GM12878 (cell line): ENCODE measurements around the gene CREG2. TPM values are rescaled to one million over a fixed set of nuclear protein-coding genes. Genes with fewer than 3 reads are reported as not detected.

Experiments used
- ATAC-seq: fragments of 200-7000 bp; cut with Tn5 transposase; 3 replicates; pipeline ENCODE4 v1.9.1; 2020; ENCODE audit warnings: mild to moderate bottlenecking, moderate library complexity
- Bru-seq: library from RNA; stranded (reverse); fragments of 400-500 nt; gene quantifications from one replicate; lab custom pipeline; 2021; lab: Mats Ljungman, UMichigan
- BruChase-seq, 2 experiments: library from RNA; stranded (reverse); fragments of 400-500 nt; gene quantifications; one replicate each; lab custom pipeline; 2021; lab: Mats Ljungman, UMichigan
- BruUV-seq: library from RNA; stranded (reverse); fragments of 400-500 nt; replicated peaks from 2 replicates; lab custom pipeline; 2021; lab: Mats Ljungman, UMichigan
- CTCF ChIA-PET: fragments of 300-600 bp; sonication (Branson Sonifier 250); formaldehyde crosslinking; extraction: SDS; loops from one replicate; lab custom pipeline; 2021; ENCODE audit warnings: inconsistent platforms; lab: Yijun Ruan, JAX
- POLR2A ChIA-PET: fragments of 350-600 bp; formaldehyde crosslinking; extraction: SDS; loops from one replicate; lab custom pipeline; 2021; ENCODE audit warnings: inconsistent platforms; lab: Charles Lee
- RAD21 ChIA-PET: fragments of 300-600 bp; sonication (Branson Sonifier 250); formaldehyde crosslinking; loops from one replicate; lab custom pipeline; 2023; ENCODE audit warnings: antibody characterized with exemption; ENCODE audit not compliant: unreplicated experiment; lab: Charles Lee
- SMC1A ChIA-PET: fragments of 300-600 bp; sonication (Branson Sonifier 250); formaldehyde crosslinking; loops from one replicate; lab custom pipeline; 2023; ENCODE audit not compliant: unreplicated experiment, uncharacterized antibody; lab: Charles Lee
- DNase-seq: peaks from one replicate; pipeline ENCODE4 v3.0.0-alpha.2; 2011; ENCODE audit warnings: low read depth, low spot score
- FAIRE-seq: peaks from 3 replicates; lab custom pipeline; 2011; peaks lifted over from hg19 to GRCh38; lab: Jason Lieb, UNC
- H2AFZ ChIP-seq: 2 replicates; pipeline ENCODE4 v1.6.0; 2011; ENCODE audit warnings: low read depth, low read length, control low read depth; ENCODE audit not compliant: control insufficient read depth
- H3K27ac ChIP-seq: 2 replicates; pipeline ENCODE4 v1.5.1; 2011; ENCODE audit warnings: control low read depth; ENCODE audit not compliant: control insufficient read depth, insufficient read depth
- H3K27me3 ChIP-seq, 2 experiments: replicated peaks in 1 of 2; 2 replicates each; pipeline versions ENCODE4 v1.6.0 to v1.6.1; 2011; ENCODE audit warnings: low read length in 1 of 2; ENCODE audit not compliant: control insufficient read depth in 2 of 2, insufficient read depth in 2 of 2
- H3K36me3 ChIP-seq, 2 experiments: 2 replicates each; pipeline ENCODE4 v1.5.1; 2011; ENCODE audit warnings: low read length in 1 of 2; ENCODE audit not compliant: control insufficient read depth in 2 of 2, insufficient read depth in 2 of 2
- H3K4me1 ChIP-seq: 2 replicates; pipeline ENCODE4 v1.6.1; 2011; ENCODE audit warnings: mild to moderate bottlenecking, low read length, moderate library complexity, mixed read lengths; ENCODE audit not compliant: control insufficient read depth, insufficient read depth
- H3K4me2 ChIP-seq: 2 replicates; pipeline ENCODE4 v1.6.0; 2011; ENCODE audit warnings: control low read depth; ENCODE audit not compliant: control insufficient read depth, insufficient read depth
- H3K4me3 ChIP-seq: fragments of 200-600 bp; sonication (generic); 2 replicates; pipeline ENCODE4 v1.5.1; 2016
- H3K79me2 ChIP-seq: 2 replicates; pipeline ENCODE4 v1.6.0; 2011; ENCODE audit warnings: low read length; ENCODE audit not compliant: control insufficient read depth, insufficient read depth
- H3K9ac ChIP-seq: 2 replicates; pipeline ENCODE4 v1.8.0; 2011; ENCODE audit warnings: low read length, control low read depth, mixed read lengths; ENCODE audit not compliant: control insufficient read depth, insufficient read depth
- H3K9me3 ChIP-seq: replicated peaks from 3 replicates; pipeline ENCODE4 v1.5.1; 2011; ENCODE audit warnings: mild to moderate bottlenecking, low read length; ENCODE audit not compliant: control insufficient read depth, insufficient read depth
- H4K20me1 ChIP-seq: 2 replicates; pipeline ENCODE4 v1.6.0; 2011; ENCODE audit not compliant: control insufficient read depth, insufficient read depth
- TAF1 ChIP-seq: IDR thresholded peaks from 2 replicates; pipeline ENCODE4 v1.6.1; 2011; ENCODE audit warnings: mild to moderate bottlenecking, low read depth, low read length, borderline replicate concordance
- WGBS: methylation state at CpG from one replicate; pipeline ENCODE4 v1.1.6; 2016; ENCODE audit warnings: low lambda C conversion rate; ENCODE audit not compliant: insufficient replicate concordance, insufficient coverage; ENCODE audit errors: missing lambda C conversion rate; 5-methylcytosine and 5-hydroxymethylcytosine counted together
- in situ Hi-C: fragments of 300-500 bp; cut with MboI; formaldehyde crosslinking; loops from 9 replicates; pipeline ENCODE4 v1.14.3; 2018; ENCODE audit warnings: mixed read lengths
- intact Hi-C: fragments of 100-400 bp; cut with micrococcal nuclease; formaldehyde crosslinking; loops from one replicate; pipeline ENCODE4 v1.14.2; 2022; ENCODE audit not compliant: unreplicated experiment
- long read RNA-seq, 2 experiments: library from polyadenylated mRNA; unstranded; transcript quantifications; one replicate each; pipeline ENCODE4 v2.0.0, GENCODE V29; 2019 to 2020
- polyA minus RNA-seq, 3 experiments: library from RNA; depleted of rRNA, polyadenylated mRNA; stranded (reverse); fragments of >200 nt; gene quantifications; 2 replicates each; pipeline ENCODE4 v1.2.3, GENCODE V29; 2011
- polyA plus RNA-seq, 11 experiments: library from polyadenylated mRNA; depleted of rRNA in 4 of 11; unstranded in 6 of 11; stranded (reverse) in 5 of 11; fragments of >200 nt; fragmentation: Nextera tagmentation in 4 of 11; fragmentation: Illumina TruSeq in 1 of 11; extraction: Ambion mirVana in 4 of 11; extraction: Trizol in 1 of 11; gene quantifications; 1 replicate in 1 of 11; 2 replicates in 10 of 11; pipeline versions ENCODE4 v1.2.1 to v1.2.3, GENCODE V29; 2011 to 2016; ENCODE audit warnings: inconsistent platforms in 2 of 11, missing spikeins in 2 of 11, low read depth in 1 of 11
- total RNA-seq, 4 experiments: library from RNA; depleted of rRNA in 3 of 4; stranded (reverse); fragments of >200 nt in 3 of 4; fragmentation: Illumina TruSeq in 1 of 4; extraction: Trizol in 1 of 4; gene quantifications; 2 replicates each; pipeline versions ENCODE4 v1.2.1 to v1.2.3, GENCODE V29; 2013 to 2021
- TF ChIP-seq, protein P1 (sequence below), 3 experiments: IDR thresholded peaks in 2 of 3; conservative IDR thresholded peaks in 1 of 3; 2 replicates each; pipeline ENCODE4 v1.5.1; 2011; ENCODE audit warnings: low read depth in 3 of 3, low read length in 3 of 3, mild to moderate bottlenecking in 3 of 3, control low read depth in 2 of 3, moderate library complexity in 2 of 3, inconsistent platforms in 1 of 3, mixed read lengths in 1 of 3; ENCODE audit not compliant: control insufficient read depth in 2 of 3, insufficient read depth in 1 of 3; ENCODE audit errors: extremely low read depth in 1 of 3

The CREG2 gene, protein sequence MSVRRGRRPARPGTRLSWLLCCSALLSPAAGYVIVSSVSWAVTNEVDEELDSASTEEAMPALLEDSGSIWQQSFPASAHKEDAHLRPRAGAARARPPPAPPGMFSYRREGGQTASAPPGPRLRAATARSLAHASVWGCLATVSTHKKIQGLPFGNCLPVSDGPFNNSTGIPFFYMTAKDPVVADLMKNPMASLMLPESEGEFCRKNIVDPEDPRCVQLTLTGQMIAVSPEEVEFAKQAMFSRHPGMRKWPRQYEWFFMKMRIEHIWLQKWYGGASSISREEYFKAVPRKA
- total RNA-seq (2013; cell fraction: nucleolus; rRNA removed) = not detected in 2 replicates
- total RNA-seq (2014; rRNA removed) (not detected in 2 replicates), total RNA-seq (2014; rRNA removed; fragmentation: Illumina TruSeq; extraction: Trizol) (not detected in 2 replicates), total RNA-seq (2021) (not detected in 2 replicates), polyA plus RNA-seq (2011; rRNA removed) (not detected in 2 replicates), polyA plus RNA-seq (2014; fragmentation: Illumina TruSeq; extraction: Trizol) (not detected in 2 replicates), polyA plus RNA-seq (2014; fragmentation: Nextera tagmentation; extraction: Ambion mirVana) (not detected), polyA plus RNA-seq (2014; rRNA removed) (not detected in 2 replicates), polyA plus RNA-seq (2016; fragmentation: Nextera tagmentation; extraction: Ambion mirVana) (not detected), polyA minus RNA-seq (2011; rRNA and poly(A)+ RNA removed) (not detected in 2 replicates), Bru-seq, nascent RNA (percentile 9 among the genes with signal in this experiment), BruChase-seq, experiment 1, labeled RNA remaining after a 6-hour chase (percentile 5 among the genes with signal in this experiment), BruChase-seq, experiment 2, labeled RNA remaining after a 2-hour chase (not detected)
- not detected for polyA plus RNA-seq (2011; ENCODE audit: low read depth)
- not detected in 2 replicates for polyA plus RNA-seq (2011; cell fraction: cytosol; rRNA removed)
- polyA plus RNA-seq (2011; cell fraction: nucleus; rRNA removed) = not detected in 2 replicates
- polyA plus RNA-seq (2012) = not detected in 2 replicates
- polyA minus RNA-seq (2011; cell fraction: cytosol; rRNA and poly(A)+ RNA removed) = 0.31 and 0.94 TPM in 2 replicates
- not detected in 2 replicates for polyA minus RNA-seq (2011; cell fraction: nucleus; rRNA and poly(A)+ RNA removed)
- long read RNA-seq, experiment 1 = 0 reads
- long read RNA-seq, experiment 2 = 0 reads

DNA sequence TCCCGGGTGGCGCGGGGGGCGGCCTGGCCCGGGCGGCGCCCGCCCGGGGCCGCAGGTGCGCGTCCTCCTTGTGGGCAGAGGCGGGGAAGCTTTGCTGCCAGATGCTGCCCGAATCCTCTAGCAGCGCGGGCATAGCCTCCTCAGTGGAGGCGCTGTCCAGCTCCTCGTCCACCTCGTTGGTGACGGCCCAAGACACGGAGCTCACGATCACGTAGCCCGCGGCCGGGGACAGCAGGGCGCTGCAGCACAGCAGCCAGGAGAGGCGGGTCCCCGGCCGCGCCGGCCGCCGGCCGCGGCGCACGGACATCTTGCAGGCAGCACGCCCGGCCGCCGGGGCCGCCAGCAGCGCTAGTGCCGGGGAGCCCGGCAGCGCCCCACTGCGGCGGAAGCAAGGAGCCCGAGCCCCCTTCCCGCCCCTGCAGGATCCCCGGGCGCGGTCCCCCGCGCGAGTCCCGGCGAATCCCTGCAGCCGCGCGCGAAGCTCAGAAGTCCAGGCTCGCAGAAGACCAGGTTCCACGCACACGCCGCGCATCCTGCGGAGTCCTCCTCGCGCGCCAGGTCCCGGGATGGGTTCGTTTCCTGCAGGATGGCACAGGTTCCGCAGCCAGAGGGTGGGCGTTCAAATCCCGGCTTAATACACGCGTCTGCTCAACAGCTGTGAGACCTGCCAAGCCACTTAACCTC, at the start of gene CREG2:
TSS of gene CREG2 (minus strand) at position 353 of the 684 bp plus-strand sequence. CDS start at position 307, 46 bp downstream.
- no peaks in the 10 kb centered on the region for H3K36me3 ChIP-seq
- H3K9ac ChIP-seq = no peak within 1 kb of the TSS
- FAIRE-seq = no peak
- H3K27me3 ChIP-seq = peaks cover 3 to 8% of the 10 kb centered on the region in 2 experiments
- no peaks in the 10 kb centered on the region for H3K4me1 ChIP-seq
- ChIA-PET CTCF (interaction anchor here (0.9 to 1.4 kb wide), 2 partner anchors 45 to 396 kb away, joined by 3 to 6 read pairs; no protein-coding TSS in a partner anchor), SMC1A (no interaction called here), POLR2A (interaction anchor here (0.6 kb wide), 1 partner anchor 1014 kb away, joined by 3 read pairs; no protein-coding TSS in a partner anchor), RAD21 (no interaction called here)
- TF ChIP-seq TAF1 = no peak
- TF ChIP-seq, protein P1, sequence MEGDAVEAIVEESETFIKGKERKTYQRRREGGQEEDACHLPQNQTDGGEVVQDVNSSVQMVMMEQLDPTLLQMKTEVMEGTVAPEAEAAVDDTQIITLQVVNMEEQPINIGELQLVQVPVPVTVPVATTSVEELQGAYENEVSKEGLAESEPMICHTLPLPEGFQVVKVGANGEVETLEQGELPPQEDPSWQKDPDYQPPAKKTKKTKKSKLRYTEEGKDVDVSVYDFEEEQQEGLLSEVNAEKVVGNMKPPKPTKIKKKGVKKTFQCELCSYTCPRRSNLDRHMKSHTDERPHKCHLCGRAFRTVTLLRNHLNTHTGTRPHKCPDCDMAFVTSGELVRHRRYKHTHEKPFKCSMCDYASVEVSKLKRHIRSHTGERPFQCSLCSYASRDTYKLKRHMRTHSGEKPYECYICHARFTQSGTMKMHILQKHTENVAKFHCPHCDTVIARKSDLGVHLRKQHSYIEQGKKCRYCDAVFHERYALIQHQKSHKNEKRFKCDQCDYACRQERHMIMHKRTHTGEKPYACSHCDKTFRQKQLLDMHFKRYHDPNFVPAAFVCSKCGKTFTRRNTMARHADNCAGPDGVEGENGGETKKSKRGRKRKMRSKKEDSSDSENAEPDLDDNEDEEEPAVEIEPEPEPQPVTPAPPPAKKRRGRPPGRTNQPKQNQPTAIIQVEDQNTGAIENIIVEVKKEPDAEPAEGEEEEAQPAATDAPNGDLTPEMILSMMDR (IDR thresholded peaks at IDR 0.05 in 2 of 3, conservative IDR thresholded peaks at IDR 0.05 in 1 of 3; ENCODE audit: control insufficient read depth in 2 of 3, extremely low read depth in 1 of 3, insufficient read depth in 1 of 3, low read depth in 3 of 3, low read length in 3 of 3) = 0 out of 6 replicates have a peak, but pooled peaks of 1 of the 3 experiments have one; percentile 10
- intact Hi-C loops (no loop called here), in situ Hi-C loops (no loop called here)
- no peak for DNase-seq
- no peaks in the 10 kb centered on the region for H4K20me1 ChIP-seq
- H3K4me2 ChIP-seq = 0 out of 2 replicates have a peak within 1 kb of the TSS, but pooled peaks have one; percentile 9
- under 1% methylated on average over 56 of the region's 79 CpGs for WGBS
- no peaks in the 10 kb centered on the region for H3K79me2 ChIP-seq
- H3K4me3 ChIP-seq = no peak within 1 kb of the TSS
- BruUV-seq = no TSS peak
- peak; percentile 57 for ATAC-seq
- no peaks in the 10 kb centered on the region for H3K9me3 ChIP-seq
- H3K27ac ChIP-seq = no peak within 1 kb of the TSS
- no peak within 1 kb of the TSS for H2AFZ ChIP-seq
